HG03159 (cell line): ENCODE measurements around the gene NRBF2.
"Not testable (repeated sequence)": the region's sequence is repeated elsewhere in the genome, so short reads cannot be mapped to it uniquely, and the experiment has no call there.

Experiments used
- ATAC-seq: cut with Tn5 transposase; IDR thresholded peaks from one replicate; pipeline ENCODE4 v1.9.1; 2021; ENCODE audit warnings: mild to moderate bottlenecking, moderate library complexity; ENCODE audit not compliant: unreplicated experiment

Gene NRBF2

GRCh38 chr10:63116452-63117072 is 16.6 kb upstream of the NRBF2 start:
- no peak for ATAC-seq

GRCh38 chr10:63119041-63119440 is 14.1 kb upstream of the NRBF2 start:
- ATAC-seq, result no peak

GRCh38 chr10:63120554-63120953 is 12.6 kb upstream of the NRBF2 start:
- no peak for ATAC-seq

GRCh38 chr10:63123727-63124362 is 9.3 kb upstream of the NRBF2 start:
- no peak for ATAC-seq

GRCh38 chr10:63125459-63125858 is 7.7 kb upstream of the NRBF2 start:
- no peak for ATAC-seq

- no peak for ATAC-seq
These were observed 4.7 kb upstream of the NRBF2 start for GRCh38 chr10:63128443-63128842.

GRCh38 chr10:63129888-63130287 is 3.2 kb upstream of the NRBF2 start:
- no peak for ATAC-seq

GRCh38 chr10:63132651-63133055 is 475 bp upstream of the NRBF2 start:
- no peak for ATAC-seq

GRCh38 chr10:63133821-63134557 is 861 bp downstream of the NRBF2 start:
- ATAC-seq, result no peak

- ATAC-seq, result no peak
These were observed 4.2 kb downstream of the NRBF2 start for GRCh38 chr10:63137306-63137705.

- ATAC-seq, result no peak
These were observed 6.9 kb downstream of the NRBF2 start for GRCh38 chr10:63140077-63140476.

GRCh38 chr10:63142136-63142535 is 9.0 kb downstream of the NRBF2 start:
- ATAC-seq, result no peak

- ATAC-seq, result no peak
These were observed 10.9 kb downstream of the NRBF2 start for GRCh38 chr10:63143987-63144386.

GRCh38 chr10:63145782-63146181 is 12.7 kb downstream of the NRBF2 start:
- no peak for ATAC-seq

GRCh38 chr10:63146503-63146902 is 13.4 kb downstream of the NRBF2 start:
- no peak for ATAC-seq

- ATAC-seq, result no peak
These were observed 17.6 kb downstream of the NRBF2 start for GRCh38 chr10:63150745-63151144.

GRCh38 chr10:63153868-63154545 is 20.9 kb downstream of the NRBF2 start:
- ATAC-seq, result not testable (repeated sequence)

- no peak for ATAC-seq
These were observed 21.6 kb downstream of the NRBF2 start for GRCh38 chr10:63154546-63155387.

GRCh38 chr10:63155388-63156020 is 22.4 kb downstream of the NRBF2 start:
- ATAC-seq, result no peak

- ATAC-seq, result no peak
These were observed 23.1 kb downstream of the NRBF2 start for GRCh38 chr10:63156236-63156635.
